SK-N-MC (cell line): Measurements from ENCODE around the gene CDK11B.

Experiments used
- EZH2 ChIP-seq: fragments of 200-600 bp; sonication (generic); IDR thresholded peaks from one replicate; pipeline ENCODE4 v1.6.1; 2017; ENCODE audit warnings: antibody characterized with exemption
- FOXP2 ChIP-seq: optimal IDR thresholded peaks from 2 replicates; pipeline ENCODE3; 2011; ENCODE audit warnings: mild to moderate bottlenecking, moderate library complexity; ENCODE audit not compliant: insufficient read depth; ENCODE audit errors: extremely low read length, control extremely low read depth
- POLR2AphosphoS5 ChIP-seq: IDR thresholded peaks from 2 replicates; pipeline ENCODE4 v1.6.1; 2012; ENCODE audit warnings: mild to moderate bottlenecking, low read depth, low read length, borderline replicate concordance

DNA sequence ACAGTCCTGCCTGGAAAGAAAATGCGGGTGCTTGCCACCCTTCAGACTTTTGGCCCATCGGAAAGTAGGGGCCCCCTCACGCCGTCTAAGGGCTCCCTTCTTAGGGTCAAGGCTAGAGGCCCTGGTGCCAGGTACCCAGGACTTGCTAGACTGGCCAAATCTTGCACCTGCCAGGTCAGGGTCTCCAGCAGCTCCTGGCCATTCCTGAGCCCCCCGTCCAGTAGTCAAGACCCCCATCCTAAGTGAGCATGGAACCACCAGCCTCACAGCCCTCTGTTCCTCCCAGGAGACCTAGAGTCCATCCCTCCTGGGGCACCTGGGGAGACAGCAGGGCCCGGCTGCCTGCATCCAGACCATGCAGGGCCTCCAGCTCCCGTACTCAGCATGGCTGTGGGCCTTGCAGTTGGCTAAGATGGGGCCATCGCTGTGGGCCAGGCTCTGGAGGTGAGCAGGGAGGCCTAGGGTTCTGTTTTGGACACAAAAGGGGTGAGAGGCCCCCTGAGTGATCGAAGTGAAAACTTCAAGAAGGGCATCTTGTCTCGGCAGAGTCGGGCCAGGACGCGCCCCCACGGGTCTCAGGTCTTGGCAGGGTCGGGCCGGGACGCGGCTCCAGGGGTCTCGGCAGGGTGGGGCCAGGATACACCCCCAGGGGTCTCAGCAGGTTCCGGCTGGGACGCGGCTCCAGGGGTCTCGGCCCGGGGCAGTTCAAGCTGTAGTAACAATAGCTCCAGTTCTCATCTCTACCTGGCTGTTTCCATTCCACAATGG, 64.8 kb downstream of the CDK11B start:
- TF ChIP-seq EZH2 (no peak), POLR2AphosphoS5 (no peak), FOXP2 (no peak)
